HepG2 (cell line): ENCODE results near the gene DLG5. TPM values are rescaled to one million over a fixed set of nuclear protein-coding genes. Genes with fewer than 3 reads are reported as not detected.

Source experiments
- ATAC-seq: fragments of 200-7000 bp; cut with Tn5 transposase; 3 replicates; pipeline ENCODE4 v1.9.1; 2020; ENCODE audit warnings: mild to moderate bottlenecking, moderate library complexity
- BruUV-seq: library from RNA; stranded (reverse); fragments of 400-500 nt; replicated peaks from 2 replicates; lab custom pipeline; 2021; lab: Mats Ljungman, UMichigan
- CTCF ChIA-PET: fragments of 300-600 bp; formaldehyde crosslinking; extraction: SDS; loops from one replicate; lab custom pipeline; 2021; ENCODE audit warnings: low total read pairs, inconsistent platforms, low intra/inter-chr PET ratio; lab: Yijun Ruan, JAX
- POLR2A ChIA-PET: fragments of 350-600 bp; sonication (Branson Sonifier 250); formaldehyde crosslinking; loops from one replicate; lab custom pipeline; 2020; ENCODE audit warnings: antibody characterized with exemption, inconsistent platforms; lab: Yijun Ruan, JAX
- DNase-seq: peaks from one replicate; pipeline ENCODE4 v3.0.0-alpha.2; 2015; ENCODE audit warnings: low spot score
- FAIRE-seq: peaks from 3 replicates; lab custom pipeline; 2011; peaks lifted over from hg19 to GRCh38; lab: Jason Lieb, UNC
- H2AFZ ChIP-seq: one replicate; pipeline ENCODE4 v1.6.1; 2011; ENCODE audit warnings: low read length, inconsistent platforms
- H3K27ac ChIP-seq: fragments of 300-600 bp; 3 replicates; pipeline ENCODE4 v1.8.0; 2011; ENCODE audit warnings: mixed run types, mild to moderate bottlenecking, mixed read lengths, low read length, inconsistent platforms; ENCODE audit not compliant: insufficient read depth; ENCODE audit errors: extremely low read length
- H3K27me3 ChIP-seq, 2 experiments: fragments of 200-600 bp in 1 of 2; 2 replicates in 1 of 2; 3 replicates in 1 of 2; pipeline versions ENCODE4 v1.6.0 to v1.8.0; 2011; ENCODE audit warnings: low read length in 2 of 2, mild to moderate bottlenecking in 2 of 2, moderate library complexity in 2 of 2, inconsistent platforms in 1 of 2; ENCODE audit not compliant: insufficient read depth in 2 of 2, control insufficient read depth in 1 of 2
- H3K36me3 ChIP-seq, 2 experiments: fragments of 200-600 bp in 1 of 2; replicated peaks in 1 of 2; 2 replicates in 1 of 2; 3 replicates in 1 of 2; pipeline versions ENCODE4 v1.5.1 to v1.8.0; 2011; ENCODE audit warnings: low read length in 2 of 2, inconsistent platforms in 1 of 2; ENCODE audit not compliant: insufficient read depth in 2 of 2, control insufficient read depth in 1 of 2
- H3K4me1 ChIP-seq: 2 replicates; pipeline ENCODE4 v1.5.1; 2012; ENCODE audit warnings: low read length, inconsistent platforms; ENCODE audit not compliant: insufficient read depth
- H3K4me2 ChIP-seq: 2 replicates; pipeline ENCODE4 v1.6.0; 2011; ENCODE audit warnings: low read depth, low read length, inconsistent platforms
- H3K4me3 ChIP-seq, 3 experiments: fragments of 200-600 bp in 1 of 3; sonication (generic), shearing (Covaris generic) in 1 of 3; replicated peaks in 1 of 3; 2 replicates each; pipeline ENCODE4 v1.5.1; 2011 to 2016; ENCODE audit warnings: low read length in 3 of 3, inconsistent platforms in 2 of 3, low read depth in 2 of 3, mild to moderate bottlenecking in 2 of 3, control low read depth in 1 of 3, mixed read lengths in 1 of 3; ENCODE audit not compliant: insufficient read depth in 1 of 3
- H3K79me2 ChIP-seq: one replicate; pipeline ENCODE4 v1.6.1; 2011; ENCODE audit warnings: low read length, inconsistent platforms; ENCODE audit not compliant: insufficient read depth
- H3K9ac ChIP-seq: 2 replicates; pipeline ENCODE4 v1.6.0; 2011; ENCODE audit warnings: mild to moderate bottlenecking, low read depth, low read length, inconsistent platforms; ENCODE audit not compliant: insufficient read depth
- H3K9me3 ChIP-seq: 2 replicates; pipeline ENCODE4 v1.5.1; 2012; ENCODE audit warnings: mild to moderate bottlenecking, low read length
- H4K20me1 ChIP-seq: 2 replicates; pipeline ENCODE4 v1.6.0; 2011; ENCODE audit warnings: inconsistent platforms, mild to moderate bottlenecking, low read length, moderate library complexity; ENCODE audit not compliant: insufficient read depth
- ZNF552 ChIP-seq: sonication (generic); formaldehyde crosslinking; IDR thresholded peaks from 2 replicates; pipeline ENCODE4 v1.9.0; 2022; ENCODE audit warnings: missing genetic modification reagents, mild to moderate bottlenecking, borderline replicate concordance
- ZNF768 ChIP-seq: sonication (generic); formaldehyde crosslinking; IDR thresholded peaks from 2 replicates; pipeline ENCODE4 v1.4.0; 2020; ENCODE audit warnings: missing genetic modification reagents
- WGBS: methylation state at CpG from one replicate; pipeline ENCODE4 v1.1.6; 2017; ENCODE audit warnings: low lambda C conversion rate; 5-methylcytosine and 5-hydroxymethylcytosine counted together
- in situ Hi-C: cut with HindIII; loops from 2 replicates; pipeline ENCODE4 v1.10.0; 2017; ENCODE audit warnings: low pct_unique_long_range_greater_than_20kb; ENCODE audit not compliant: extremely low pct_ligation_motif_present
- intact Hi-C: fragments of 100-400 bp; cut with micrococcal nuclease; formaldehyde crosslinking; loops from one replicate; pipeline ENCODE4 v1.10.0; 2022; ENCODE audit not compliant: unreplicated experiment
- polyA plus RNA-seq, 8 experiments: library from polyadenylated mRNA; depleted of rRNA in 3 of 8; stranded (reverse) in 7 of 8; unstranded in 1 of 8; fragments of >200 nt; fragmentation: Illumina TruSeq in 4 of 8; extraction: Trizol in 4 of 8; gene quantifications; 2 replicates each; pipeline versions ENCODE4 v1.2.1 to v1.2.3, GENCODE V29; 2011 to 2016; ENCODE audit warnings: low read depth in 4 of 8, missing spikeins in 1 of 8, mixed read lengths in 1 of 8; ENCODE audit not compliant: insufficient read depth in 1 of 8
- total RNA-seq, 5 experiments: library from RNA; depleted of rRNA; stranded (reverse); fragments of >200 nt; fragmentation: Illumina TruSeq; extraction: Trizol; gene quantifications; 2 replicates each; pipeline ENCODE4 v1.2.3, GENCODE V29; 2016; ENCODE audit warnings: low read depth in 1 of 5
- TF ChIP-seq, protein P1 (sequence below): sonication (generic); formaldehyde crosslinking; IDR thresholded peaks from 2 replicates; pipeline ENCODE4 v1.5.1; 2020; ENCODE audit warnings: mild to moderate bottlenecking, missing genetic modification reagents, moderate library complexity
- TF ChIP-seq, protein P2 (sequence below): IDR thresholded peaks from 2 replicates; pipeline ENCODE4 v1.6.1; 2016; ENCODE audit warnings: missing biosample characterization, missing genetic modification reagents, low read depth

DLG5 gene
- total and polyA plus RNA-seq, 2 of the 13 experiments (the other 11 are each of a cell fraction or from before 2014, with no cell fraction given): 15.5 to 18.2 TPM

DNA sequence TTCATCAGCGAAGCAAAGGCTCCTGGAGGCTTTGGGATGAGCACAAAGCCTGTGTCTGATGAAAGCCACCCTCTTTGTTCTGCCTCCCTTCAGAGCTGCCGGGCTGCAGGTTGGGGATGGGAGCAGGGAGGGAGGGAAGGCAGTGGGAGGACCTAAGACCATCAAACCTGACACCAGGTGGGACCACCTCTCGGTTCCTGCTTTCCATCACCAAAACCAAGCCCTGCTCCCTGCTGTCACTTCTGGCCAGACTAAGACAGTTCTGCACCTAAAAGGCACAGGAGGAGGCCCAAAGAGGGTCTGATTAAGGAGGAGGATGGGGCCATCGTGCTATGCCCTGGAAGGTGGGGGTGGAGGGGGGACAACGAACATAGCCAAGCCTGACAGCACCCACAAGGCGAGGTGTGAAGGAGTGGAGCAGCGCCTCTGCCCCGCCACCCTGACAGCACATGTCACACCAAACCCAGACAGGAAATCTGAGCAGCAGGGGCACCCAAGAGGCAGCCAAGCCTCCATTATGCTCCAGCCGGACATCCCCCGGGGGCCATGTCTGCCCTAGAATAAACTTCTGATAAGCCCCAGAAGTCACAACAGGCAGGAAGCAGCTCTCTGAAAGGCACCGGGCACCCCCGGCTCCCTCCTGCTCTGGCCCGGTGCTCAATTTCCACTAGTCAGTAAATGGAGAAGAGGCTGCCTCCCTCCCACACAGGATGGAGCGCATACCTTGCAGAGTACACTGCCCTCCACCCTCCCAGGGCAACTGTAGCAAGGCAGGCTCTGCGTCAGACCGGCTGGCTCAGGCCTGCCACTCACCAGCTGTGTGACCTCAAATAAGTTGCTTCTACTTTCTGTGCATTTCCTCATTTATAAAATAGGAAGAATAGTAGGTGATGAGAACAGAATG, 48.9 kb downstream of the DLG5 start:
- WGBS: 96% methylated on average over 16 of the region's 16 CpGs
- H4K20me1 ChIP-seq: no peaks in the 10 kb centered on the region
- no peak overlapping the region for H3K27ac ChIP-seq
- H3K36me3 ChIP-seq: no peaks in the 10 kb centered on the region; a peak in 1 of 5 replicates
- no peak overlapping the region for H3K4me2 ChIP-seq
- H3K4me1 ChIP-seq: peaks cover 62% of the 10 kb centered on the region
- no peaks in the 10 kb centered on the region for H3K27me3 ChIP-seq
- in situ Hi-C loops (no loop called here), intact Hi-C loops (no loop called here)
- no peak for TF ChIP-seq ZNF552 (CRISPR knock-in tag)
- TF ChIP-seq ZNF768 (CRISPR knock-in tag): peak; percentile 55; the same call in 1 of the 2 replicates
- TF ChIP-seq, protein P1, sequence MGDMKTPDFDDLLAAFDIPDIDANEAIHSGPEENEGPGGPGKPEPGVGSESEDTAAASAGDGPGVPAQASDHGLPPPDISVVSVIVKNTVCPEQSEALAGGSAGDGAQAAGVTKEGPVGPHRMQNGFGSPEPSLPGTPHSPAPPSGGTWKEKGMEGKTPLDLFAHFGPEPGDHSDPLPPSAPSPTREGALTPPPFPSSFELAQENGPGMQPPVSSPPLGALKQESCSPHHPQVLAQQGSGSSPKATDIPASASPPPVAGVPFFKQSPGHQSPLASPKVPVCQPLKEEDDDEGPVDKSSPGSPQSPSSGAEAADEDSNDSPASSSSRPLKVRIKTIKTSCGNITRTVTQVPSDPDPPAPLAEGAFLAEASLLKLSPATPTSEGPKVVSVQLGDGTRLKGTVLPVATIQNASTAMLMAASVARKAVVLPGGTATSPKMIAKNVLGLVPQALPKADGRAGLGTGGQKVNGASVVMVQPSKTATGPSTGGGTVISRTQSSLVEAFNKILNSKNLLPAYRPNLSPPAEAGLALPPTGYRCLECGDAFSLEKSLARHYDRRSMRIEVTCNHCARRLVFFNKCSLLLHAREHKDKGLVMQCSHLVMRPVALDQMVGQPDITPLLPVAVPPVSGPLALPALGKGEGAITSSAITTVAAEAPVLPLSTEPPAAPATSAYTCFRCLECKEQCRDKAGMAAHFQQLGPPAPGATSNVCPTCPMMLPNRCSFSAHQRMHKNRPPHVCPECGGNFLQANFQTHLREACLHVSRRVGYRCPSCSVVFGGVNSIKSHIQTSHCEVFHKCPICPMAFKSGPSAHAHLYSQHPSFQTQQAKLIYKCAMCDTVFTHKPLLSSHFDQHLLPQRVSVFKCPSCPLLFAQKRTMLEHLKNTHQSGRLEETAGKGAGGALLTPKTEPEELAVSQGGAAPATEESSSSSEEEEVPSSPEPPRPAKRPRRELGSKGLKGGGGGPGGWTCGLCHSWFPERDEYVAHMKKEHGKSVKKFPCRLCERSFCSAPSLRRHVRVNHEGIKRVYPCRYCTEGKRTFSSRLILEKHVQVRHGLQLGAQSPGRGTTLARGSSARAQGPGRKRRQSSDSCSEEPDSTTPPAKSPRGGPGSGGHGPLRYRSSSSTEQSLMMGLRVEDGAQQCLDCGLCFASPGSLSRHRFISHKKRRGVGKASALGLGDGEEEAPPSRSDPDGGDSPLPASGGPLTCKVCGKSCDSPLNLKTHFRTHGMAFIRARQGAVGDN (CRISPR knock-in tag): peak; percentile 22; the same call in 1 of the 2 replicates
- TF ChIP-seq, protein P2, sequence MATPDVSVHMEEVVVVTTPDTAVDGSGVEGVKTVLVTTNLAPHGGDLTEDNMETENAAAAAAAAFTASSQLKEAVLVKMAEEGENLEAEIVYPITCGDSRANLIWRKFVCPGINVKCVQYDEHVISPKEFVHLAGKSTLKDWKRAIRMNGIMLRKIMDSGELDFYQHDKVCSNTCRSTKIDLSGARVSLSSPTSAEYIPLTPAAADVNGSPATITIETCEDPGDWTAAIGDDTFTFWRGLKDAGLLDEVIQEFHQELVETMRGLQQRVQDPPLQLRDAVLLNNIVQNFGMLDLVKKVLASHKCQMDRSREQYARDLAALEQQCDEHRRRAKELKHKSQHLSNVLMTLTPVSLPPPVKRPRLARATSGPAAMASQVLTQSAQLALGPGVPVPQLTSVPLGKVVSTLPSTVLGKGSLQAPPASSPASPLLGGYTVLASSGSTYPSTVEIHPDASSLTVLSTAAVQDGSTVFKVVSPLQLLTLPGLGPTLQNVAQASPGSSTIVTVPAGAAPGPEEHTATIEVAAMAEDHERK (CRISPR knock-in tag): no peak
- no peak for DNase-seq
- no peak overlapping the region for H3K4me3 ChIP-seq
- no peak for FAIRE-seq
- ChIA-PET CTCF (no interaction called here), POLR2A (no interaction called here)
- no TSS peak for BruUV-seq
- H2AFZ ChIP-seq: no peak overlapping the region
- peak; percentile 37 for ATAC-seq
- H3K79me2 ChIP-seq: peaks cover 17% of the 10 kb centered on the region
- H3K9me3 ChIP-seq: no peaks in the 10 kb centered on the region
- no peak overlapping the region for H3K9ac ChIP-seq
